Measurements from ENCODE around the gene TNRC6C. TPM values are rescaled to one million over a fixed set of nuclear protein-coding genes. Genes with fewer than 3 reads are reported as not detected.

The TNRC6C gene
- total and polyA plus RNA-seq, 4 donors: 1.3 to 7.7 (median 2.9) TPM

DNA sequence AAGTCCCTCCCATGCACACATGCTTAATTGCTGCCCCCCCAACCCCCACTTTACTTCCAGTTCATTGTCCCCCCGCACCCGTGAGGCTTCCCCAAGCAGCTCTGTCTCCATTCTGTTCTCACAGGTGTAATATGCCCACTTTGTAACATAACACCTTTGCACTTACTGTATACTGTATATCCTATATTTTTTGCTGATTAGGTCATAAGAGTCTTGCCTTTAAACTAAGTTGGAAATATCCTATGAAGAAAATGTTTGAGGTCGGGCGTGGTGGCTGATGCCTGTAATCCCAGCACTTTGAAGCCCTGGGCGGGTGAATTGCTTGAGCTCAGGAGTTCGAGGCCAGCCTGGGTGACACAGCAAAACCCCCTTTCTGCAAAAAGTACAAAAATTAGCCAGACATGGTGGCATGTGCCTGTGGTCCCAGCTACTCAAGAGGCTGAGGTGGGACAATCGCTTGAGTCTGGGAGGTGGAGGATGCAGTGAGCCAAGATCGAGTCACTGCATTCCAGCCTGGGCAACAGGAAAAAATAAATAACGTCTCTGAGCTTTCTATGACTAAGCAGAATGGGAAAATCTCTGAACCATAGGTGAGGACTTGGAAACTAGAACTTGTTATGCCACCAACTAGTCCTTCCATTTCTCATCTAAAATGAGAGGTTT, 76.1 kb downstream of the TNRC6C start:
- H3K36me3 ChIP-seq (ENCODE audit: control insufficient read depth in 4 of 4, insufficient read depth in 3 of 4, low read depth in 1 of 4, low read length in 3 of 4): peaks cover 0 to 20% (median 12%) of the 10 kb centered on the region in 4 donors
- no peaks in the 10 kb centered on the region for H3K27me3 ChIP-seq (ENCODE audit: control insufficient read depth in 4 of 4, insufficient read depth in 4 of 4, low read length in 3 of 4)
- no peak overlapping the region for H3K4me3 ChIP-seq (ENCODE audit: low read depth in 1 of 3, low read length in 3 of 3)
- TF ChIP-seq FOXA1 (IDR thresholded peaks at IDR 0.05) (no peak), HNF4A (conservative IDR thresholded peaks at IDR 0.05) (no peak), RAD21 (IDR thresholded peaks at IDR 0.05) (no peak), JUND (IDR thresholded peaks at IDR 0.05) (no peak), SP1 (IDR thresholded peaks at IDR 0.05) (no peak), YY1 (IDR thresholded peaks at IDR 0.05) (no peak), HNF4G (IDR thresholded peaks at IDR 0.05) (no peak), EGR1 (IDR thresholded peaks at IDR 0.05; ENCODE audit: low read depth in 2 of 2) (no peak), FOXA2 (IDR thresholded peaks at IDR 0.05) (no peak), RXRA (IDR thresholded peaks at IDR 0.05) (no peak), TAF1 (conservative IDR thresholded peaks at IDR 0.05) (no peak), NR2F2 (IDR thresholded peaks at IDR 0.05) (no peak), GABPA (IDR thresholded peaks at IDR 0.05 in 1 of 2, conservative IDR thresholded peaks at IDR 0.05 in 1 of 2) (no peak)
- TF ChIP-seq, protein P1, sequence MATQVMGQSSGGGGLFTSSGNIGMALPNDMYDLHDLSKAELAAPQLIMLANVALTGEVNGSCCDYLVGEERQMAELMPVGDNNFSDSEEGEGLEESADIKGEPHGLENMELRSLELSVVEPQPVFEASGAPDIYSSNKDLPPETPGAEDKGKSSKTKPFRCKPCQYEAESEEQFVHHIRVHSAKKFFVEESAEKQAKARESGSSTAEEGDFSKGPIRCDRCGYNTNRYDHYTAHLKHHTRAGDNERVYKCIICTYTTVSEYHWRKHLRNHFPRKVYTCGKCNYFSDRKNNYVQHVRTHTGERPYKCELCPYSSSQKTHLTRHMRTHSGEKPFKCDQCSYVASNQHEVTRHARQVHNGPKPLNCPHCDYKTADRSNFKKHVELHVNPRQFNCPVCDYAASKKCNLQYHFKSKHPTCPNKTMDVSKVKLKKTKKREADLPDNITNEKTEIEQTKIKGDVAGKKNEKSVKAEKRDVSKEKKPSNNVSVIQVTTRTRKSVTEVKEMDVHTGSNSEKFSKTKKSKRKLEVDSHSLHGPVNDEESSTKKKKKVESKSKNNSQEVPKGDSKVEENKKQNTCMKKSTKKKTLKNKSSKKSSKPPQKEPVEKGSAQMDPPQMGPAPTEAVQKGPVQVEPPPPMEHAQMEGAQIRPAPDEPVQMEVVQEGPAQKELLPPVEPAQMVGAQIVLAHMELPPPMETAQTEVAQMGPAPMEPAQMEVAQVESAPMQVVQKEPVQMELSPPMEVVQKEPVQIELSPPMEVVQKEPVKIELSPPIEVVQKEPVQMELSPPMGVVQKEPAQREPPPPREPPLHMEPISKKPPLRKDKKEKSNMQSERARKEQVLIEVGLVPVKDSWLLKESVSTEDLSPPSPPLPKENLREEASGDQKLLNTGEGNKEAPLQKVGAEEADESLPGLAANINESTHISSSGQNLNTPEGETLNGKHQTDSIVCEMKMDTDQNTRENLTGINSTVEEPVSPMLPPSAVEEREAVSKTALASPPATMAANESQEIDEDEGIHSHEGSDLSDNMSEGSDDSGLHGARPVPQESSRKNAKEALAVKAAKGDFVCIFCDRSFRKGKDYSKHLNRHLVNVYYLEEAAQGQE (IDR thresholded peaks at IDR 0.05): no peak
- TF ChIP-seq, protein P2, sequence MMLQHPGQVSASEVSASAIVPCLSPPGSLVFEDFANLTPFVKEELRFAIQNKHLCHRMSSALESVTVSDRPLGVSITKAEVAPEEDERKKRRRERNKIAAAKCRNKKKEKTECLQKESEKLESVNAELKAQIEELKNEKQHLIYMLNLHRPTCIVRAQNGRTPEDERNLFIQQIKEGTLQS (IDR thresholded peaks at IDR 0.05): no peak
- TF ChIP-seq, protein P3, sequence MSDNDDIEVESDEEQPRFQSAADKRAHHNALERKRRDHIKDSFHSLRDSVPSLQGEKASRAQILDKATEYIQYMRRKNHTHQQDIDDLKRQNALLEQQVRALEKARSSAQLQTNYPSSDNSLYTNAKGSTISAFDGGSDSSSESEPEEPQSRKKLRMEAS (IDR thresholded peaks at IDR 0.05): no peak
- TF ChIP-seq, protein P4, sequence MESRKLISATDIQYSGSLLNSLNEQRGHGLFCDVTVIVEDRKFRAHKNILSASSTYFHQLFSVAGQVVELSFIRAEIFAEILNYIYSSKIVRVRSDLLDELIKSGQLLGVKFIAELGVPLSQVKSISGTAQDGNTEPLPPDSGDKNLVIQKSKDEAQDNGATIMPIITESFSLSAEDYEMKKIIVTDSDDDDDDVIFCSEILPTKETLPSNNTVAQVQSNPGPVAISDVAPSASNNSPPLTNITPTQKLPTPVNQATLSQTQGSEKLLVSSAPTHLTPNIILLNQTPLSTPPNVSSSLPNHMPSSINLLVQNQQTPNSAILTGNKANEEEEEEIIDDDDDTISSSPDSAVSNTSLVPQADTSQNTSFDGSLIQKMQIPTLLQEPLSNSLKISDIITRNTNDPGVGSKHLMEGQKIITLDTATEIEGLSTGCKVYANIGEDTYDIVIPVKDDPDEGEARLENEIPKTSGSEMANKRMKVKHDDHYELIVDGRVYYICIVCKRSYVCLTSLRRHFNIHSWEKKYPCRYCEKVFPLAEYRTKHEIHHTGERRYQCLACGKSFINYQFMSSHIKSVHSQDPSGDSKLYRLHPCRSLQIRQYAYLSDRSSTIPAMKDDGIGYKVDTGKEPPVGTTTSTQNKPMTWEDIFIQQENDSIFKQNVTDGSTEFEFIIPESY (IDR thresholded peaks at IDR 0.05): no peak
- TF ChIP-seq, protein P5, sequence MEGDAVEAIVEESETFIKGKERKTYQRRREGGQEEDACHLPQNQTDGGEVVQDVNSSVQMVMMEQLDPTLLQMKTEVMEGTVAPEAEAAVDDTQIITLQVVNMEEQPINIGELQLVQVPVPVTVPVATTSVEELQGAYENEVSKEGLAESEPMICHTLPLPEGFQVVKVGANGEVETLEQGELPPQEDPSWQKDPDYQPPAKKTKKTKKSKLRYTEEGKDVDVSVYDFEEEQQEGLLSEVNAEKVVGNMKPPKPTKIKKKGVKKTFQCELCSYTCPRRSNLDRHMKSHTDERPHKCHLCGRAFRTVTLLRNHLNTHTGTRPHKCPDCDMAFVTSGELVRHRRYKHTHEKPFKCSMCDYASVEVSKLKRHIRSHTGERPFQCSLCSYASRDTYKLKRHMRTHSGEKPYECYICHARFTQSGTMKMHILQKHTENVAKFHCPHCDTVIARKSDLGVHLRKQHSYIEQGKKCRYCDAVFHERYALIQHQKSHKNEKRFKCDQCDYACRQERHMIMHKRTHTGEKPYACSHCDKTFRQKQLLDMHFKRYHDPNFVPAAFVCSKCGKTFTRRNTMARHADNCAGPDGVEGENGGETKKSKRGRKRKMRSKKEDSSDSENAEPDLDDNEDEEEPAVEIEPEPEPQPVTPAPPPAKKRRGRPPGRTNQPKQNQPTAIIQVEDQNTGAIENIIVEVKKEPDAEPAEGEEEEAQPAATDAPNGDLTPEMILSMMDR (IDR thresholded peaks at IDR 0.05; ENCODE audit: low read depth, low read length, missing input control): no peak
- no peak overlapping the region for H3K27ac ChIP-seq (ENCODE audit: low read depth in 1 of 2, low read length in 2 of 2)
- H3K4me1 ChIP-seq (ENCODE audit: control insufficient read depth in 4 of 4, insufficient read depth in 4 of 4, low read length in 3 of 4): no peaks in the 10 kb centered on the region
- 92% methylated on average over 9 of the region's 9 CpGs for WGBS
- DNase-seq (ENCODE audit: low spot score): no peak
- no peaks in the 10 kb centered on the region for H3K9me3 ChIP-seq (ENCODE audit: control insufficient read depth in 4 of 4, low read length in 3 of 4)
- no peak overlapping the region for H3K9ac ChIP-seq (ENCODE audit: low read depth in 1 of 2, low read length in 2 of 2)
